RKO (cell line): ENCODE results near the gene COMT.
"Not testable (repeated sequence)": the region's sequence is repeated elsewhere in the genome, so short reads cannot be mapped to it uniquely, and the experiment has no call there.

Experiments used
- DNase-seq: peaks from one replicate; pipeline ENCODE4 v3.0.0-alpha.2; 2016; ENCODE audit warnings: low spot score

COMT gene

GRCh38 chr22:19941365-19942082, at the start of gene COMT, which contains the start of gene TXNRD2:
COMT (plus strand) TSS chr22:19941772; CDS start chr22:19962527, 20,755 bp downstream.
TXNRD2 (minus strand) TSS chr22:19941818; CDS start chr22:19941803, 15 bp downstream.
- peak; percentile 62 for DNase-seq

GRCh38 chr22:19892257-19892879, 49.2 kb upstream of the COMT start:
- DNase-seq, result no peak

- DNase-seq, result no peak
These were observed 48.6 kb upstream of the COMT start for GRCh38 chr22:19892925-19893324.

- no peak for DNase-seq
These were observed 48.2 kb upstream of the COMT start for GRCh38 chr22:19893363-19893762.

- DNase-seq, result no peak
These were observed 46.3 kb upstream of the COMT start for GRCh38 chr22:19895160-19895849.

- DNase-seq, result no peak
These were observed 44.8 kb upstream of the COMT start for GRCh38 chr22:19896665-19897355.

GRCh38 chr22:19897726-19898125, 43.8 kb upstream of the COMT start:
- DNase-seq, result no peak

- DNase-seq, result no peak
These were observed 43.4 kb upstream of the COMT start for GRCh38 chr22:19898145-19898544.

- no peak for DNase-seq
These were observed 42.6 kb upstream of the COMT start for GRCh38 chr22:19898831-19899567.

GRCh38 chr22:19900707-19901436, 40.7 kb upstream of the COMT start:
- DNase-seq, result no peak

- no peak for DNase-seq
These were observed 39.9 kb upstream of the COMT start for GRCh38 chr22:19901577-19902244.

GRCh38 chr22:19902245-19902715, 39.3 kb upstream of the COMT start:
- no peak for DNase-seq

GRCh38 chr22:19903031-19903430, 38.5 kb upstream of the COMT start:
- no peak for DNase-seq

- no peak for DNase-seq
These were observed 38.1 kb upstream of the COMT start for GRCh38 chr22:19903513-19903912.

- DNase-seq, result no peak
These were observed 37.3 kb upstream of the COMT start for GRCh38 chr22:19904174-19904856.

GRCh38 chr22:19904935-19905334, 36.6 kb upstream of the COMT start:
- no peak for DNase-seq

- DNase-seq, result no peak
These were observed 36.0 kb upstream of the COMT start for GRCh38 chr22:19905347-19906276.

- not testable (repeated sequence) for DNase-seq
These were observed 34.7 kb upstream of the COMT start for GRCh38 chr22:19906864-19907263.

- not testable (repeated sequence) for DNase-seq
These were observed 33.7 kb upstream of the COMT start for GRCh38 chr22:19907902-19908301.
